Dendritic cell treated with granulocyte-macrophage colony-stimulating factor and Interleukin-4, amounts not matched to agents 40 ng/mL and 50 ng/mL, for 4 days (primary cell): ENCODE results near the gene BANK1.

Source experiments
- H3K27ac Mint-ChIP-seq: one replicate; pipeline ENCODE4 v1.8.0; 2022; ENCODE audit warnings: mild to moderate bottlenecking, mixed read lengths
- H3K27me3 Mint-ChIP-seq: one replicate; pipeline ENCODE4 v1.8.0; 2022; ENCODE audit warnings: mild to moderate bottlenecking, mixed read lengths
- H3K36me3 Mint-ChIP-seq: one replicate; pipeline ENCODE4 v1.8.0; 2022; ENCODE audit warnings: low read depth, mixed read lengths
- H3K4me1 Mint-ChIP-seq: one replicate; pipeline ENCODE4 v1.8.0; 2022; ENCODE audit warnings: low read depth, mixed read lengths
- H3K4me3 Mint-ChIP-seq: one replicate; pipeline ENCODE4 v1.8.0; 2022; ENCODE audit warnings: mild to moderate bottlenecking, moderate library complexity, mixed read lengths
- H3K9me3 Mint-ChIP-seq: one replicate; pipeline ENCODE4 v1.8.0; 2022; ENCODE audit warnings: mixed read lengths
- intact Hi-C: fragments of 100-400 bp; cut with micrococcal nuclease; formaldehyde crosslinking; loops from one replicate; pipeline ENCODE4 v1.15.0; 2022

BANK1 gene, protein sequence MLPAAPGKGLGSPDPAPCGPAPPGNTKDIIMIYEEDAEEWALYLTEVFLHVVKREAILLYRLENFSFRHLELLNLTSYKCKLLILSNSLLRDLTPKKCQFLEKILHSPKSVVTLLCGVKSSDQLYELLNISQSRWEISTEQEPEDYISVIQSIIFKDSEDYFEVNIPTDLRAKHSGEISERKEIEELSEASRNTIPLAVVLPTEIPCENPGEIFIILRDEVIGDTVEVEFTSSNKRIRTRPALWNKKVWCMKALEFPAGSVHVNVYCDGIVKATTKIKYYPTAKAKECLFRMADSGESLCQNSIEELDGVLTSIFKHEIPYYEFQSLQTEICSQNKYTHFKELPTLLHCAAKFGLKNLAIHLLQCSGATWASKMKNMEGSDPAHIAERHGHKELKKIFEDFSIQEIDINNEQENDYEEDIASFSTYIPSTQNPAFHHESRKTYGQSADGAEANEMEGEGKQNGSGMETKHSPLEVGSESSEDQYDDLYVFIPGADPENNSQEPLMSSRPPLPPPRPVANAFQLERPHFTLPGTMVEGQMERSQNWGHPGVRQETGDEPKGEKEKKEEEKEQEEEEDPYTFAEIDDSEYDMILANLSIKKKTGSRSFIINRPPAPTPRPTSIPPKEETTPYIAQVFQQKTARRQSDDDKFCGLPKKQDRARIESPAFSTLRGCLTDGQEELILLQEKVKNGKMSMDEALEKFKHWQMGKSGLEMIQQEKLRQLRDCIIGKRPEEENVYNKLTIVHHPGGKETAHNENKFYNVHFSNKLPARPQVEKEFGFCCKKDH

DNA sequence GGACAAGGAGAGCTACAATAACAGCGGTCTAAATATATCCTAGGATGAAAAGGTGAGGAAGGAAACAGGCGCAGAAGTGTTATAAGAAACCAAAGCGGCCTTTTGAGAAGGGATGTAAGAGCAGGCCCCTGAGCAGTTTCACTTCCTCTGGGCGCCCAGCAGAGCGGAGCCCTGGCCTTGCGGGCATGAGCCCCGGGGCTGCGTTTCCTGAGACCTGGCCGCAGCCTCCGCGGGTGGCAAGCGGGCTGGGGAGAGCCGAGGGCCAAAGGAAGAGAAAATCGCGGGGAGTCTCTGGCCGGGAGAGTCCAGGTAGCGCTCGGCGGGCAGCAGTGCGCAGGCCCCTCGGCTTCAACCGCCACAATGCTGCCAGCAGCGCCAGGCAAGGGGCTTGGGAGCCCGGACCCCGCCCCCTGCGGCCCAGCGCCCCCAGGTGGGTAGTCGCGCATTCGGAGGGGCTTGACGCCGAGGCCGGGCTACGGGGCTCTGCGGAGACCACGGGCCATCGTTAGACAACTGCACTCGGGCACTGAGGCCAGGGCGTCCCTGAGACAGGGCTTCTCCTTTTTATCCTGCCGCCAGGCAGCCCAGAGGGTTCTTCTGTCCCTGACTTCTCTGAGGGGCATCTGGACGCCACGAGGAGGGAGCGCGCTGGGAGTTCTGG is at the start of gene BANK1:
BANK1 (plus strand) TSS at position 210 of the 661 bp plus-strand sequence; CDS start at position 361, 151 bp downstream.
- peak within 1 kb of the TSS; percentile 87 for H3K4me3 Mint-ChIP-seq
- H3K9me3 Mint-ChIP-seq: no peaks in the 10 kb centered on the region
- H3K36me3 Mint-ChIP-seq: no peaks in the 10 kb centered on the region
- intact Hi-C loops: loop anchor here (10.0 kb wide), 1 partner anchor 446 kb away; the partner anchor contains the start of gene PPP3CA
- H3K27me3 Mint-ChIP-seq: no peaks in the 10 kb centered on the region
- peaks cover 18% of the 10 kb centered on the region for H3K4me1 Mint-ChIP-seq
- peak within 1 kb of the TSS; percentile 86 for H3K27ac Mint-ChIP-seq

DNA sequence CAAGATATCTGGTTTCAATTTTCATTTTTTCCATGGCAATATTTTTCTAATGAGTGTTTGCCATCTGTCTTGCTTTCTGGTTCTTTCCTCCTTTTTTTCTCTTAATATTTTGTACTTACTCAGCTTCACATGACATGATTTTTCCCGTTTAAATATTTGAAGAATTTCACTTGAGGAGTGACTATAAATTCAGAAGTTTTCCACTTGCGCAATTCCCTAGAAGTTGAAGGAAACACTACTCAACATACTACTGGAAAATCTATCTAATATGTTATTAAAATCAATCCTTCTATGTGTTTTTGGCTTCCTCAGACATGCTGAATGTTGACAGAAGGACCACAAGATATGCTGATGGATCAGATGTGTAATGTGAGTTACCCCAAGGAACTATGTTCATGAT is 36.8 kb upstream of the BANK1 start:
- Mint-ChIP-seq H3K4me1 (no peaks in the 10 kb centered on the region), H3K36me3 (no peaks in the 10 kb centered on the region), H3K4me3 (no peak overlapping the region), H3K27ac (no peak overlapping the region), H3K9me3 (no peaks in the 10 kb centered on the region), H3K27me3 (no peaks in the 10 kb centered on the region)
- intact Hi-C loops: no loop called here

GRCh38 chr4:101756181-101756580 is 34.3 kb upstream of the BANK1 start:
- H3K9me3 Mint-ChIP-seq: no peaks in the 10 kb centered on the region

DNA sequence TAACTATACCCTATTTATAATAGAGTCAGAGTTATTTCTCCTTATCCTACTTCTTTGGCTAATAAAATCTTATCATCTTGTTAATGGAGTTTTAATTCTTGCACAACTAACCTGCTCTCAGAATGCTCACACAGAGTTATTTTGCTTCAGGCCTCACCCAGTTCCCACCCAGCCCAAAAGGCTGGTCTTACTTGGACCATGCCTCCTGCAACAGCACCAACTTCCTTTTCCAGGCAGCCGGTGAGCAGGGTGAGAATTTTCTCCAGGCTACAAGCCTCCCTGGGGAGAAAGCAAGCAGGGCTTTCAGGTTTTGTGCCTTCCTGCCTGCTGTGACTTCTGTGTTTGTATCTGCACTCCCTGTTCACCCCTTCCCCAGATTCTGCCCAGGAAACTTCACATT is 29.1 kb upstream of the BANK1 start:
- no peak overlapping the region for H3K27ac Mint-ChIP-seq
- H3K36me3 Mint-ChIP-seq: no peaks in the 10 kb centered on the region
- H3K4me3 Mint-ChIP-seq: no peak overlapping the region
- intact Hi-C loops: no loop called here
- no peaks in the 10 kb centered on the region for H3K9me3 Mint-ChIP-seq
- no peaks in the 10 kb centered on the region for H3K27me3 Mint-ChIP-seq
- H3K4me1 Mint-ChIP-seq: no peaks in the 10 kb centered on the region

More at GRCh38 chr4:101756181-101756580, 34.3 kb upstream of the BANK1 start:
- Mint-ChIP-seq H3K36me3 (no peaks in the 10 kb centered on the region), H3K4me1 (no peaks in the 10 kb centered on the region), H3K4me3 (no peak overlapping the region), H3K27me3 (no peaks in the 10 kb centered on the region), H3K27ac (no peak overlapping the region)
- intact Hi-C loops: no loop called here

DNA sequence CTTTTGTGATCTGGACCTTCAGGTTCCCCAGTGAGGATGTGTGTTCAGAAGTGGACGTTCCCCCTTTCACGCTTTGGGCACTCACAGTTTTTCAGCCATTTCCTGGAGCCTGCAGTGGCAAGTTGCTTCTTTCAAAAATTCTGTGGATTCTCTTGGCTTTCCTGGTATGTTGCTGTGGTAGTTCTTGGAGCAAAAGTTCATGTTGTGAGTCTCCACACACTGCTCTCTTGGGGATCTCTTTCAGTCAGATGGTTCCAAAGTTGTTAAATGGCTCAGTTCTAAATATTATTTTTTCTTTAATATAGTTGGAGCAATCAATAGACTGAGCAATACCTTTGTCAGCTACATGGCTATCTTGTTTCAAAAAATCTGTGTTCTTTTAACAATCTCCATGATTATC is 28.5 kb upstream of the BANK1 start:
- H3K9me3 Mint-ChIP-seq: no peaks in the 10 kb centered on the region
- no peaks in the 10 kb centered on the region for H3K4me1 Mint-ChIP-seq
- H3K27ac Mint-ChIP-seq: no peak overlapping the region
- intact Hi-C loops: no loop called here
- H3K27me3 Mint-ChIP-seq: no peaks in the 10 kb centered on the region
- H3K4me3 Mint-ChIP-seq: no peak overlapping the region
- H3K36me3 Mint-ChIP-seq: no peaks in the 10 kb centered on the region

- Mint-ChIP-seq H3K36me3 (no peaks in the 10 kb centered on the region), H3K9me3 (no peaks in the 10 kb centered on the region), H3K4me3 (no peak overlapping the region), H3K27ac (no peak overlapping the region), H3K4me1 (no peaks in the 10 kb centered on the region), H3K27me3 (no peaks in the 10 kb centered on the region)
- intact Hi-C loops: no loop called here
Measured at GRCh38 chr4:101762534-101762933, 28.0 kb upstream of the BANK1 start.

DNA sequence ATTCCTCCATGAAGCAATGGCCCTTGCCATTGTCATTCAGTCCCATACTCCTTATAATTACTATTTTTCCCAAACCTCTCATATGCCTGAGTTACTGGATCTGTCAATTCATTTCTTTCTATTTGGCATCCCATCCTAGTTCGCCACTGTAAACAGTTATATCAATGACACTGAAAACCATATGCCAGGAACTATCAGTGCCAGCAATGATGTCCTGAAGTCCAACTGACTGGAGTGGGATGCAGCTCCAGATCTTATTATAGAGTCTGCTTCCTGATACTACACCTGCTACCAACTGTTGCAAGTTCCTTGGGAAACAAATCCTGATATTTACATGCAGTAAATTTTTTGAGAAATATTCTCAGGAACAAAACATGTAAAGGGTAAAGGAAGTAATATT is 27.0 kb upstream of the BANK1 start:
- intact Hi-C loops: no loop called here
- Mint-ChIP-seq H3K27ac (no peak overlapping the region), H3K9me3 (no peaks in the 10 kb centered on the region), H3K27me3 (no peaks in the 10 kb centered on the region), H3K4me3 (no peak overlapping the region), H3K4me1 (no peaks in the 10 kb centered on the region), H3K36me3 (no peaks in the 10 kb centered on the region)

DNA sequence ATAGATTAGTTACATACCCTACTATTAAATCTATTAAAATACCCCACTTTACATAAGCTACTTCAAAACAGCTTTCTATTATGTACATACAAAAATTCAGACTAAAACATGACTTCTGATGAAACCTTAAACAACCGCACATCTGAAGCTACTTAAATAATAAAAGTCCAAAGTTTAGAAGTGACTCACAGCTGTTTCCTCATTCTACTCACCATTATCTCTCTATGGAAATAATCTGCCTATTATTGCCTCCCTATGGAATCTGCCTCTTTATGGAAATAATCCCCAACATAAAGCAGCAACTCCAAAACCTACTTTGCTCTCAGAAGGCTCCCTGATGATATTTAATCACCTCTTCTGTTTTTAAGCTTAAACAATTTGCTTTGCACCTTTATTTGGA is 15.7 kb upstream of the BANK1 start:
- Mint-ChIP-seq H3K36me3 (no peaks in the 10 kb centered on the region), H3K4me3 (no peak overlapping the region), H3K27me3 (no peaks in the 10 kb centered on the region), H3K9me3 (peaks cover 22% of the 10 kb centered on the region), H3K4me1 (no peaks in the 10 kb centered on the region), H3K27ac (no peak overlapping the region)
- intact Hi-C loops: no loop called here

DNA sequence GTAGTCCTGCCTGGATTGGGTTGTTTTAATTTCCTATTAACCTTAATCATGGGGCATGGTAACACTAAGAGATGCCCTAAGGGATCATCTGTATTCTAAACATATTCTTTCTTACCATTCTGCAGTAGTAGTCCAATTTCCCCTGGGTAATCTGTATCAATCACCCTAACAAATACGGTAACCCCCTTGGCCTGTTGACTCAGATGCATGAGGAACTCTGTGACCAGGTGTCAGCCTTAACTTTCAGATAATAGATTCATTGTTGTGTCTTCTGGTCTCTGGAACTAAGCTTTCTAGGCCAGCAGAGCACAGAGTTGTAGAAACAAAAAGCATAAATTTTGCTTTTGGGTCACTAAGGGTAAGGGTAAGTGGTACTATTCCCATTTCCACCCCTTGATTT is 13.1 kb upstream of the BANK1 start:
- no peaks in the 10 kb centered on the region for H3K4me1 Mint-ChIP-seq
- no peak overlapping the region for H3K4me3 Mint-ChIP-seq
- H3K27ac Mint-ChIP-seq: no peak overlapping the region
- intact Hi-C loops: no loop called here
- no peaks in the 10 kb centered on the region for H3K36me3 Mint-ChIP-seq
- peaks cover 8% of the 10 kb centered on the region for H3K9me3 Mint-ChIP-seq
- H3K27me3 Mint-ChIP-seq: no peaks in the 10 kb centered on the region

DNA sequence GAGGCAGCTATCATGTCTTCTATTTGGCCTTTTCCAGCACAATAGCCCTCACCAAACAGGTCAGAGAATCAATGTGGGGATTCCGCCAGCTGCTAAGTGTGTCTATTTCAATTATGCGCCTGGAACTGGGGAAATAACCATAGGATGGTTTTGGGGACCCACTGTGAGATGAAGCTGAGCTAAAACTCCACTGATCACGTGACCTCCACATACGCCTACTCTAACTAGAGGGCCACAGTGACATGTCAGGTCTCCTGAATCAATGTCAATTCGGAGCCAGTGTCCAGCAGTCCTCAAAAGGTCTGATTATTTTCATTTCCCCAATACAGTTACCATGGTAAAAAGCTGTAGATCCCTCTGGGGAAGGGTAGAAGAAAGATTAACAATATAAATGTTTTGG is 10.2 kb upstream of the BANK1 start:
- no peaks in the 10 kb centered on the region for H3K4me1 Mint-ChIP-seq
- intact Hi-C loops: no loop called here
- H3K27me3 Mint-ChIP-seq: no peaks in the 10 kb centered on the region
- no peak overlapping the region for H3K4me3 Mint-ChIP-seq
- no peaks in the 10 kb centered on the region for H3K9me3 Mint-ChIP-seq
- no peaks in the 10 kb centered on the region for H3K36me3 Mint-ChIP-seq
- H3K27ac Mint-ChIP-seq: no peak overlapping the region

DNA sequence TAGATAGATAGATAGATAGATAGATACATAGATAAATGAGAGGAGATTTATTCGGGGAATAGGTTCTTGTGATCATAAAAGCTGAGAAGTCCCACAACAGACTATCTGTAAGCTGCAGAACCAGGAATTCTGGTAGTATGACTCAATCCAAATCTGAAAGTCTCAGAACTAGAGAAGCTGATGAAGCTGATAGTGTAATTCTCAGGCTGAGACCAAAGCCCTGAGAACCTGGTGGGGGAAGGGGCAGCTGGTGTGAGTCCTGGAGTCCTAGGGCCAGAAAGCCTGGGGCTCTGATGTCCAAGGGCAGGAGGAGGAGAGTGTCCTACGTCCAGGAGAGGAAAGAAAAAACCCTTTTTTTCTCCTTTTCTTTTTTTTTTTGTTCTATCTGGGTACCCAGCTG is 8.0 kb upstream of the BANK1 start:
- H3K27ac Mint-ChIP-seq: no peak overlapping the region
- H3K27me3 Mint-ChIP-seq: no peaks in the 10 kb centered on the region
- no peaks in the 10 kb centered on the region for H3K36me3 Mint-ChIP-seq
- no peaks in the 10 kb centered on the region for H3K4me1 Mint-ChIP-seq
- H3K4me3 Mint-ChIP-seq: no peak overlapping the region
- intact Hi-C loops: no loop called here
- no peaks in the 10 kb centered on the region for H3K9me3 Mint-ChIP-seq

- no peaks in the 10 kb centered on the region for H3K4me1 Mint-ChIP-seq
- no peaks in the 10 kb centered on the region for H3K27me3 Mint-ChIP-seq
- no peak overlapping the region for H3K27ac Mint-ChIP-seq
- H3K4me3 Mint-ChIP-seq: no peak overlapping the region
- intact Hi-C loops: no loop called here
- H3K9me3 Mint-ChIP-seq: no peaks in the 10 kb centered on the region
- H3K36me3 Mint-ChIP-seq: no peaks in the 10 kb centered on the region
Measured at GRCh38 chr4:101784957-101785356, 5.6 kb upstream of the BANK1 start.

DNA sequence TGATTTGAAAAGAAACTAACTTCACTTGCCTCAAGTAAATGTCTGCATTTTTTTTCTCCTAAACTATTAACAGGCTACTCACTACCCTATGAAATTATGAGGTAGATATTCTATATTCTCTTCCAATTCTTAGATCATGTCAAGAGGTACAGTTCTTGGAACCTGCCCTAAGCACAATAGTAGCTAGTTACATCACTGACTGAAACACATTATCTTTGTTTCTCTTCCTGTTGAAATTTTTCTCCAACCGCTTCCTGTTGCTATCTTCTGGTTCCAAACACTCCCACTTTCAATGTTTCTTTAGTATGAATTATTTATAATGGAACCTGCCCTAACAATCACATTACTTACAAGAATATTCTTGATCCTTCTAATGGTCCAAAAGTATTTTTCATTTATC is 5.0 kb upstream of the BANK1 start:
- intact Hi-C loops: no loop called here
- Mint-ChIP-seq H3K27me3 (no peaks in the 10 kb centered on the region), H3K36me3 (no peaks in the 10 kb centered on the region), H3K4me3 (no peak overlapping the region), H3K27ac (no peak overlapping the region), H3K4me1 (peaks cover 4% of the 10 kb centered on the region), H3K9me3 (no peaks in the 10 kb centered on the region)

GRCh38 chr4:101787701-101788316 is 2.7 kb upstream of the BANK1 start:
- H3K27ac Mint-ChIP-seq: no peak overlapping the region
- no peak overlapping the region for H3K4me3 Mint-ChIP-seq
- H3K9me3 Mint-ChIP-seq: no peaks in the 10 kb centered on the region
- peaks cover 18% of the 10 kb centered on the region for H3K4me1 Mint-ChIP-seq
- intact Hi-C loops: no loop called here
- H3K27me3 Mint-ChIP-seq: no peaks in the 10 kb centered on the region
- no peaks in the 10 kb centered on the region for H3K36me3 Mint-ChIP-seq
